Measurements from ENCODE around the gene DDX4.

Gene DDX4

DNA sequence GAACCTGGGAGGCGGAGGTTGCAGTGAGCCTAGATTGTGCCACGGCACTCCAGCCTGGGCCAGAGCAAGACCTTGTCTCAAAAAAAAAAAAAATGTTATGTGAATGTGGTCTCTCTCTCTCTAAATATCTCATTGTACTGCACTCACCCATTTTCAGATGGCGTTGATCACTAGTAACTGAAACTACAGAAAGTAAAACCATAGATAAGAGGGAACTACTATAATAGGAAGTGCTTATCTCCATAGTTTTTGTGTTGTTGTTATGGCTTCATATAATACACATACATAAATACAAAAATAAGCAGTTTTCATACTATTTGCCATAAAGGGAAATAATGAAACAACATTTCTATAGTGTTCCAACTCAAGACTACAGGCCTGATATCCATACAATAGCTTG is 122.4 kb downstream of the DDX4 start:
- Histone ChIP-seq H3K4me3 (replicated peaks; ENCODE audit: insufficient read depth, low read length) (no peak overlapping the region), H3K27ac (replicated peaks) (no peak overlapping the region), H3K27me3 (ENCODE audit: insufficient read depth, poor library complexity, severe bottlenecking) (no peaks in the 10 kb centered on the region)
- TF ChIP-seq, protein P1, sequence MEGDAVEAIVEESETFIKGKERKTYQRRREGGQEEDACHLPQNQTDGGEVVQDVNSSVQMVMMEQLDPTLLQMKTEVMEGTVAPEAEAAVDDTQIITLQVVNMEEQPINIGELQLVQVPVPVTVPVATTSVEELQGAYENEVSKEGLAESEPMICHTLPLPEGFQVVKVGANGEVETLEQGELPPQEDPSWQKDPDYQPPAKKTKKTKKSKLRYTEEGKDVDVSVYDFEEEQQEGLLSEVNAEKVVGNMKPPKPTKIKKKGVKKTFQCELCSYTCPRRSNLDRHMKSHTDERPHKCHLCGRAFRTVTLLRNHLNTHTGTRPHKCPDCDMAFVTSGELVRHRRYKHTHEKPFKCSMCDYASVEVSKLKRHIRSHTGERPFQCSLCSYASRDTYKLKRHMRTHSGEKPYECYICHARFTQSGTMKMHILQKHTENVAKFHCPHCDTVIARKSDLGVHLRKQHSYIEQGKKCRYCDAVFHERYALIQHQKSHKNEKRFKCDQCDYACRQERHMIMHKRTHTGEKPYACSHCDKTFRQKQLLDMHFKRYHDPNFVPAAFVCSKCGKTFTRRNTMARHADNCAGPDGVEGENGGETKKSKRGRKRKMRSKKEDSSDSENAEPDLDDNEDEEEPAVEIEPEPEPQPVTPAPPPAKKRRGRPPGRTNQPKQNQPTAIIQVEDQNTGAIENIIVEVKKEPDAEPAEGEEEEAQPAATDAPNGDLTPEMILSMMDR (IDR thresholded peaks at IDR 0.05; ENCODE audit: insufficient read depth, low read length) = no peak
- TF ChIP-seq GABPA (IDR thresholded peaks at IDR 0.05; ENCODE audit: low read depth) (no peak), SPI1 (IDR thresholded peaks at IDR 0.05; ENCODE audit: borderline replicate concordance, low read depth) (no peak), POLR2AphosphoS5 (IDR thresholded peaks at IDR 0.05; ENCODE audit: low read depth) (no peak)
- TF ChIP-seq, protein P2, sequence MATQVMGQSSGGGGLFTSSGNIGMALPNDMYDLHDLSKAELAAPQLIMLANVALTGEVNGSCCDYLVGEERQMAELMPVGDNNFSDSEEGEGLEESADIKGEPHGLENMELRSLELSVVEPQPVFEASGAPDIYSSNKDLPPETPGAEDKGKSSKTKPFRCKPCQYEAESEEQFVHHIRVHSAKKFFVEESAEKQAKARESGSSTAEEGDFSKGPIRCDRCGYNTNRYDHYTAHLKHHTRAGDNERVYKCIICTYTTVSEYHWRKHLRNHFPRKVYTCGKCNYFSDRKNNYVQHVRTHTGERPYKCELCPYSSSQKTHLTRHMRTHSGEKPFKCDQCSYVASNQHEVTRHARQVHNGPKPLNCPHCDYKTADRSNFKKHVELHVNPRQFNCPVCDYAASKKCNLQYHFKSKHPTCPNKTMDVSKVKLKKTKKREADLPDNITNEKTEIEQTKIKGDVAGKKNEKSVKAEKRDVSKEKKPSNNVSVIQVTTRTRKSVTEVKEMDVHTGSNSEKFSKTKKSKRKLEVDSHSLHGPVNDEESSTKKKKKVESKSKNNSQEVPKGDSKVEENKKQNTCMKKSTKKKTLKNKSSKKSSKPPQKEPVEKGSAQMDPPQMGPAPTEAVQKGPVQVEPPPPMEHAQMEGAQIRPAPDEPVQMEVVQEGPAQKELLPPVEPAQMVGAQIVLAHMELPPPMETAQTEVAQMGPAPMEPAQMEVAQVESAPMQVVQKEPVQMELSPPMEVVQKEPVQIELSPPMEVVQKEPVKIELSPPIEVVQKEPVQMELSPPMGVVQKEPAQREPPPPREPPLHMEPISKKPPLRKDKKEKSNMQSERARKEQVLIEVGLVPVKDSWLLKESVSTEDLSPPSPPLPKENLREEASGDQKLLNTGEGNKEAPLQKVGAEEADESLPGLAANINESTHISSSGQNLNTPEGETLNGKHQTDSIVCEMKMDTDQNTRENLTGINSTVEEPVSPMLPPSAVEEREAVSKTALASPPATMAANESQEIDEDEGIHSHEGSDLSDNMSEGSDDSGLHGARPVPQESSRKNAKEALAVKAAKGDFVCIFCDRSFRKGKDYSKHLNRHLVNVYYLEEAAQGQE (IDR thresholded peaks at IDR 0.05; ENCODE audit: insufficient replicate concordance, low read depth) = no peak
- no peak for DNase-seq (ENCODE audit: low read depth in 1 of 2, low spot score in 1 of 2)

DNA sequence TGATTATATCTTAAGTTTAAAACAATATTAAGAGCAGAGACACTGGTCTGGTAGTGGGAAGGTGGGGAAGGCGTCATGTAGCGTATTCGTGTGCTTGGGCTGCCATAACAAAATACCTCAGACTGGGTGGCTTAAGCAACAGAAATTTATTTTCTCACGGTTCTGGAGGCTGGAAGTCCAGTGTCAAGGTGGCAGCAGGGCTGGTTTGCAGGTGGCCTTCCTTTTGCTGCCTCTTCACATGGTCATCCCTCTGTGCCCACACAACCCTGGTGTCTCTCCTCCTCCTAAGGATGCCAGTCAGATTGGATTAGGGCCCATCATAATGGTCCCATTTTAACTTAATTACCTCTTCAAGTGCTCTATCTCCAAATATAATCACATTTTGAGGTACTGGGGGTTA is 122.8 kb downstream of the DDX4 start:
- Histone ChIP-seq H3K27ac (replicated peaks) (no peak overlapping the region), H3K27me3 (ENCODE audit: insufficient read depth, poor library complexity, severe bottlenecking) (no peaks in the 10 kb centered on the region), H3K4me3 (replicated peaks; ENCODE audit: insufficient read depth, low read length) (no peak overlapping the region)
- TF ChIP-seq SPI1 (IDR thresholded peaks at IDR 0.05; ENCODE audit: borderline replicate concordance, low read depth) = no peak
- TF ChIP-seq POLR2AphosphoS5 (IDR thresholded peaks at IDR 0.05; ENCODE audit: low read depth) = no peak
- TF ChIP-seq, protein P1 (IDR thresholded peaks at IDR 0.05; ENCODE audit: insufficient read depth, low read length) = no peak
- TF ChIP-seq GABPA (IDR thresholded peaks at IDR 0.05; ENCODE audit: low read depth) = no peak
- TF ChIP-seq, protein P2 (IDR thresholded peaks at IDR 0.05; ENCODE audit: insufficient replicate concordance, low read depth) = no peak
- no peak for DNase-seq (ENCODE audit: low read depth in 1 of 2, low spot score in 1 of 2)

DNA sequence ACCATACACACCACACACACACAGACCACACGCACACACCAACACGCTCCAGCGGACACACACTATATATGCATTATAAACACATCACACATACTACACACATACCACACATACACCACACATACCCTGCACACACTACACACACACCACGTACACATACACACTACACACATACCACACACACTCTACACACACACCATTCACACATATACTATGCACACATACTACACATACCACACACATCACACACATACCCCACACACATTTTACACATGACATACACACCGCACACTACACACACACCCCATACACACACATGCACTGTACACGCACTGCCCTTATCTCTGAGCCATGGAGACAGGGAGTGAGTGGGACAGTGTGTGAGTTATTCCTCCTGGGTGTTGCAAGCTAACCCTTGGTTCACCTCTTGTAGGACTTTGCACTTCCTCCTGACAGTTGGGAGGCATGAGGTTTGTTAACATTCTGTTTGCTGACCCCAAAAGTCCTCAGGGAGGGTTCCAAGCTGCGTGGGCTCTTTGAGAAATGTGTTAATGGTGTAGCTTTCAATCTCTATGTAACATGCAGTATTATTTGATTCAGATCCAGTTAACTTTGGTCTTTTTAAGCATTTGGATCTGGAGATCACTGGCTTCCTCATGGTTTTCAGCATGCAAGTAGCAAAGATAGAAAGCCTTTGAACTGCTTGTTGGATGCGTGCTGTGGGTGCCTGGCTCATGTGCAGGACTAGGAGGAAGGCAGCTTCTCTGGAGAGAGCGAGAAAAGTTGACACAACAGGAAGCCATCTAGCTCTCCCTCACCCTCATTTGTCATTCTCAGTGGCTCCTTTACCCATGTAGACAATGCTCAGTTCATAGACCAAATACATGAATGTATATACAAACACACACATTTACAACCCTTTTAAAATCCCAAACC is 127.0 kb downstream of the DDX4 start:
- no peaks in the 10 kb centered on the region for H3K27me3 ChIP-seq (ENCODE audit: insufficient read depth, poor library complexity, severe bottlenecking)
- peak; percentile 56 for DNase-seq (ENCODE audit: low read depth in 1 of 2, low spot score in 1 of 2)
- H3K27ac ChIP-seq (replicated peaks) = peak overlapping the region; percentile 73
- TF ChIP-seq, protein P1 (IDR thresholded peaks at IDR 0.05; ENCODE audit: insufficient read depth, low read length) = no peak
- TF ChIP-seq SPI1 (IDR thresholded peaks at IDR 0.05; ENCODE audit: borderline replicate concordance, low read depth) = peak; percentile 61; the same call in 1 of the 2 replicates
- no peak overlapping the region for H3K4me3 ChIP-seq (replicated peaks; ENCODE audit: insufficient read depth, low read length)
